Measurements from ENCODE around the gene CNOT3.

CNOT3 gene

DNA sequence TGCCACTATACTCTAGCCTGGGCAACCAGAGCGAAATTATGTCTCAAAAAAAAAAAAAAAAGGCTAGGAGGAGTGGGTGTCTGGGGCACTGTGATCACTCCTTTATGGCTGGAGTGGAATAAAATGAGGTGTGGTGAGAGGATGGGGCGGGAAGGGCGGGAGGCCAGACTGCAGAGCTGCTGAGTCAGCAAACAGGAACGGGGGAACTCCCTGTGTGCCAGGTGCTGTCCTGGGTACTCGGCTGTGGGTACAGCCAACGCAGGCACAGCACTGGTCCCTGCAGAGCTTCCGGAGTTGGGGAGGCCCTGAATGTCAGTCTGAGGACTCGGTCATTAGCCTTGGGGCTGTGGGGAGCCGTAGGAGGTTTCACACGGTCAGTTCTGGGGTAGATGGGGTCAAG lies 16.3 kb upstream of the CNOT3 start:
- DNase-seq (ENCODE audit: low read depth in 2 of 2), result no peak

DNA sequence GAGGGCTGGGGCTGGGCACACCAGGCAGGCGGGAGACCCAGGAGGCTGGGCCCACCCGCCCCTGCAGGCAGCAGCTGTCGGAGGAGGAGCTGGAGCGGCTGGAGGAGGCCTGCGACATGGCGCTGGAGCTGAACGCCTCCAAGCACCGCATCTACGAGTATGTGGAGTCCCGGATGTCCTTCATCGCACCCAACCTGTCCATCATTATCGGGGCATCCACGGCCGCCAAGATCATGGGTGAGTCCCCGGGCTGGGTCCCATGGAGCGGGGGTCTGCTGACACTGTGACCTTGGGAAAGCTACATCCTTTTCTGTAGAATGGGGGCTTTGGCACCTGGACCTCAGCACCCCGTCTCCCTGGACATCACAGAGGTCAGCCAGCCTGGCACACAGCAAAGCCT lies 13.9 kb upstream of the CNOT3 start:
- no peak for DNase-seq (ENCODE audit: low read depth in 2 of 2)

DNA sequence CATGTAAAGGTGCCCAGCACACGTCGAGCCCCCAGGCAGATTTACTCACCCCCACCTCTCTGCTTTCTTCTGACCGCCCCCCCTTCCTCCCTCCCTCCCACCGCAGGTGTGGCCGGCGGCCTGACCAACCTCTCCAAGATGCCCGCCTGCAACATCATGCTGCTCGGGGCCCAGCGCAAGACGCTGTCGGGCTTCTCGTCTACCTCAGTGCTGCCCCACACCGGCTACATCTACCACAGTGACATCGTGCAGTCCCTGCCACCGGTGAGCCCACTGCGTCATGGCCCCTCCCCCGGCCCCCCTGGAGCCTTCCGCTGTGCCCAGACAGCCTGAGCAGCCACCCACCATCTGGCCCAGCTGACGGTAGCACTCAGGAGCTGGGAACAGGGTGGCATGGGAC lies 13.2 kb upstream of the CNOT3 start:
- DNase-seq (ENCODE audit: low read depth in 2 of 2), result no peak

DNA sequence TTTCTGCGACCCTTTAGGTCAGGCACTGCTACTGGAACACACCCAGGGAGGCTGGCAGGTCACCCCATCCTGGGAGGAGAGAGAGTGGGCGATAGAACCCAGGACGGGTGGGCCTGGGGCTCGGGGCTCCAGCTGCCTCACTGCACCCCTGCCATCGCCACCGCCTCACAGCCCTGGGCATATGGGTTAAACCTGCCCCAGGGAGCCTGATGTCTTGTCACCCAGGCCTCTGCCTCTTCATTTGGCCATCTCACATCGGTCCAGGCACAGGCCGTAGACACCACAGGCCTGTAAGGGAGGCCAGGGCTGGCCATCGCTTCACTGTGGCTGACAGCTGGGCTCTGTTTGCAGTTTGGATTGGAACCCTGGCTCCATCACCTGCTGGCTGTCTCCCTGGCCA lies 11.8 kb upstream of the CNOT3 start:
- DNase-seq (ENCODE audit: low read depth in 2 of 2), result no peak

DNA sequence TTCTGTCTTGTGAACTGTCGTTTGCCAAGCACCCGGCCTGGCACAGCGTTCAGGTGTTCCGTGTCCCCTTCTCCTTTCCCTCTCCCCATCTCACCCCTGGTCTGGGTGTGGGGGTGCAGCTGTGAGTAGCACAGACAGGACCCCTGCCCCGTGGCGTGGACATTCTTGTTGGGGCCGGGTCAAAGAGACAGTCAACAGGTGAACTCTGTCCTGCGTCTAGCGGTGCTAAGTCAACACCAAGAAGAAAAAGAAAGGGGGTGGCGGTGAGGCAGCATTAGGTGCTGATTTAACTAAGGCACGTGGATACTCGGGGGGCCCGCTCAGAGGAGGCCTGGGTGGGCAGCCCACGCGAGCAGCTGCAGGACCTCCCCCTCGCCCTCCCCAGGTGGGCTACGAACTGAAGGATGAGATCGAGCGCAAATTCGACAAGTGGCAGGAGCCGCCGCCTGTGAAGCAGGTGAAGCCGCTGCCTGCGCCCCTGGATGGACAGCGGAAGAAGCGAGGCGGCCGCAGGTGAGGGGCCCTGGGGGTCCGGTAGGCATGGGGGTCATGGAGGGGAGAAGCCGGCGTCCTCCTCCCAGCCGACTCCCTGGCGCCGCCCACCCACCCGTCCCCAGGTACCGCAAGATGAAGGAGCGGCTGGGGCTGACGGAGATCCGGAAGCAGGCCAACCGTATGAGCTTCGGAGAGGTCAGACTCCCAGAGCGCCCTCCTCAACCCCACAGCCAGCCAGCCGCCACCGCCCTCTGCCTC lies 9.7 kb upstream of the CNOT3 start:
- no peak for DNase-seq (ENCODE audit: low read depth in 2 of 2)

DNA sequence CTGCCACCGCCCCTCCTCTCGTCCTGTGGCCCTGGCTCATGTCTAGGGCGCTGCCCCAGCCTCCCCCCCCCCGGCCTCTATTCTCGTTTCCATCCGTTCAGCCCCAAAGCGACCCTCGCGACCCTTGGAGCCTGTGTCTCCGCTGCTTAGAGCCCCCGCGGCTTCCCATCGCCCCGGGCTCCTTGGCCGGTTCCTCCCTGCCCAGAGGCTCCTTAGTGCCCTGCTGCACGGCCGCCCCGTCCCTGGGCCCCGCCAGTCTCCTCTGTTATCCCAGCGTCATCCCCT lies 9.2 kb upstream of the CNOT3 start:
- DNase-seq (ENCODE audit: low read depth in 2 of 2), result no peak

DNA sequence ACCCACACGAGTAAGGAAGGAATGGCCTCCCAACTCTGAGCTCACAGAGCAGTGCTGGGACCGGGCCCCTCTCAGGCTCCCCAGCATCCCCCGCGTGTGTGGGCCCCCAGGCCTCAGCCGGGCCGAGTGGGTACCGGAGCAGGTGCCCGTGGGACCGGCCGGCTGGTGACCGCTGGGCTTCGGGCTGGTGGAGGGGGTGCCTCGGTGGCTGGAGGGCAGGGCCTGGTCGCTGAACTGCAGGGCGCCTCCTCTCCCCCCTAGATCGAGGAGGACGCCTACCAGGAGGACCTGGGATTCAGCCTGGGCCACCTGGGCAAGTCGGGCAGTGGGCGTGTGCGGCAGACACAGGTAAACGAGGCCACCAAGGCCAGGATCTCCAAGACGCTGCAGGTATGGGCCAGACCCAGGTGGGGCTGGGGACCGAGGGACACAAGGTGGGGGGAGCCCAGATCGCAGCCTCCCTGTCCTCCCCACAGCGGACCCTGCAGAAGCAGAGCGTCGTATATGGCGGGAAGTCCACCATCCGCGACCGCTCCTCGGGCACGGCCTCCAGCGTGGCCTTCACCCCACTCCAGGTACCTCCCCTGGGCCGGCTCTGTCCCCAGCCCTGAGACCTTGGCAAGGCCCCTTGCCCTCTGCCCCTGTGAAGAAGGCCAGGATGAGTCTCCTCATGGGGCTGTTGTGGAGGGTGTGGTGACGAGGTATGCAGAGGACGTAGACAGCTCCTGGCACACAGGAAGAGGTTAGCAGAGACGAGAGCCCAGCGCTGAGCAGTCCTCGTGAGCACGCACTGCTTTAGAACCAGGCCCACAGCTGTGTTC lies 8.6 kb upstream of the CNOT3 start:
- no peak for DNase-seq (ENCODE audit: low read depth in 2 of 2)

DNA sequence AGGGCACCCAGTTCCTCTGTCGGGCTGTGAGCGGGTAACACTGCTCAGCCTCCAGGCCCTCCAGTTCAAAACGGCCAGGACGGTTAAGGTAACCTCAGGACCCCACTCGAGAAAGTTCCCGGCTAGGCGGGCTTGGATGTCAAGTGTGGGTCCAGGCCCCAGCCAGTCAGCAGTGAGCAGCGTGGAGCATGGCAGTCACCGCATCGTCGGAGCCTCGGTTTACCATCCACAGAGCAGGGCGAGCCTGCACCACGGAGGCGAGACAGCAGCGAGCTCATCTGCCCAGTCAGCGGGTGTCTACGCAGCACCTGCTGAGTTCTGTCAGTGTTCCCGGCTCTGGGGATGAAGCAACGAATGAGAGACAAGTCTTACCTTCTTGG lies 8.0 kb upstream of the CNOT3 start:
- DNase-seq (ENCODE audit: low read depth in 2 of 2), result no peak

DNA sequence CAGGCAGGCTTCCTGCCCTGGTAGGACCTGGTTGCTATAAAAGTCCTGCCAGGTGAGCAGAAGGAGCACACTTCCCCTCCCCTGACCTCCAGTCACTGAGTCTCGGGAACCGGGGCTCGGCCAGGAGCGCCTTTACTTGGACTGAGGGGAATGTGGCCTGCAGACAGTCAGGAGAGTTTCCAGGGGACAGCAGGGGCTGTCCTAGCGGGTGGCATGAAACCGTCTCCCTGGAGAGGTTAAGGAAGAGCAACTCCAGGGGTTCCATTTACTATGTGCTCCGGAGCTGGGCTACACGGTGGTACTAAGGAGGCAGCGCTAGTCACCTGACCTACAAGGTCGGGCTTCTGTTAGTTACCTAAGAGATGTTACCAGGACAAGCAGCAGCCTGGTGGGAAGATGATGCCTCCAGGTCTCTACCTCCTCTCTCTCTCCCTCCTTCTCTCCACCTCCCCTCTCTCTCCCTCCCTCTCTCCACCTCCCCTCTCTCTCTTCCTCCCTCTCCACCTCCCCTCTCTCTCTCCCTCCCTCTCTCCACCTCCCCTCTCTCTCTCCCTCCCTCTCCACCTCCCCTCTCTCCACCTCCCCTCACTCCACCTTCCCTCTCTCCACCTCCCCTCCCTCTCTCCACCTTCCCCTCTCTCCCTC lies 4.1 kb upstream of the CNOT3 start:
- DNase-seq (ENCODE audit: low read depth in 2 of 2), result no peak

DNA sequence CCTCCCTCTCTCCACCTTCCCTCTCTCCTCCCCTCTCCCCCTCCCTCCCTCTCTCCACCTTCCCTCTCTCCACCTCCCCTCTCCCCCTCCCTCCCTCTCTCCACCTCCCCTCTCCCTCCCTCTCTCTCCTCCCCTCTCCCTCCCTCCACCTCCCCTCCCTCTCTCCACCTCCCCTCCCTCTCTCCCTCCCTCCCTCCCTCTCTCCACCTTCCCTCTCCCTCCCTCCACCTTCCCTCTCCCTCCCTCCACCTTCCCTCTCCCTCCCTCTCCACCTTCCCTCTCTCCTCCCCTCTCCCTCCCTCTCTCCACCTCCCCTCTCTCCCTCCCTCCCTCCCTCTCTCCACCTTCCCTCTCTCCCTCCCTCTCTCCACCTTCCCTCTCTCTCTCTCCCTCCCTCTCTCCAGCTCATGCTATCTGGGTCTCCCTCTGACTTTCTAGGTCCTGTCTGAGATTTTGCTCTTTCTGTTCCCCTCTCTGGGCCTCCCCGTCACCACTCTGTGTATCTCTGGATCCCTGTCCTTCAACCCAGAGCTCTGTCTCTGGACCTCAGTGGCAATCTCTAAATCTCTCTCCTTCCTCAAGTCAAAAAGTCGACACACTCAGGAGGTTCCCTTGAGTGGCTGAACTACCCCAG lies 3.5 kb upstream of the CNOT3 start:
- DNase-seq (ENCODE audit: low read depth in 2 of 2), result no peak

DNA sequence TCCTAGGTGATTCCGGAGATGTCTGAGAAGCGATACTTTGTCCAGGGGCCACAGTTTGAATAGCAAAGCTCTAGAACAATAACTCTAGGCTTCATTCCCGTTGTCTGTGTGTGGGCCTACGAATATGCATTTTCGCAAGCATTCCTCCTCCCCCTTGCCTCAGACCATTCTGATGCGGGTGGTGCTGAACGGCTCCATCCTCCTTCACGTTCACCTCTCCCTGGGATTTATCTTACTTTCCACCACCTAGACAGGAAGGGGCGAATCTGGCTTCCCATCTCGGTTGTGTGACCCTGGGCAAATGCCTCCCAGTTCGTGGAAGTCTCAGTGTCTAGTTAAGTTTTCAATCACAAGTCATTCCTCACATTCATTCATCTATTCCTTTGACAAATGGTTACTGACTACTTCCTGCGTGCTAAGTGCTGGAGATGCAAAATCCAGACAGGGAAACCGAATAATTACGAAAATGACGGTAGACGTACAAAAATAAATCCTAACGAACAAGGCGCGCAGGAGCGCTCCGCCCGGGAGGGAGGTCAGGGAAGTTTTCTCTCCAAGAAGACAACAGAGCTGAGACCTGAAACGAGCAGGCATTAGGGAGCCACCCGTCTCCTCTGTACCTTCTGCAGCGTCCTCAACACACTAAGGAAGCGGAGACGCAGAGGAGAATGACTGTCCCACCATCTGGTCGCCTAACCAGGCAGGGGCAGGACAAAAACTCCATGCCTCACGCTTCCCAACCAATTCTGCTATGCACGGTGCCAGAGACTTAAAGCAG lies 1.3 kb upstream of the CNOT3 start:
- DNase-seq (ENCODE audit: low read depth in 2 of 2), result no peak

DNA sequence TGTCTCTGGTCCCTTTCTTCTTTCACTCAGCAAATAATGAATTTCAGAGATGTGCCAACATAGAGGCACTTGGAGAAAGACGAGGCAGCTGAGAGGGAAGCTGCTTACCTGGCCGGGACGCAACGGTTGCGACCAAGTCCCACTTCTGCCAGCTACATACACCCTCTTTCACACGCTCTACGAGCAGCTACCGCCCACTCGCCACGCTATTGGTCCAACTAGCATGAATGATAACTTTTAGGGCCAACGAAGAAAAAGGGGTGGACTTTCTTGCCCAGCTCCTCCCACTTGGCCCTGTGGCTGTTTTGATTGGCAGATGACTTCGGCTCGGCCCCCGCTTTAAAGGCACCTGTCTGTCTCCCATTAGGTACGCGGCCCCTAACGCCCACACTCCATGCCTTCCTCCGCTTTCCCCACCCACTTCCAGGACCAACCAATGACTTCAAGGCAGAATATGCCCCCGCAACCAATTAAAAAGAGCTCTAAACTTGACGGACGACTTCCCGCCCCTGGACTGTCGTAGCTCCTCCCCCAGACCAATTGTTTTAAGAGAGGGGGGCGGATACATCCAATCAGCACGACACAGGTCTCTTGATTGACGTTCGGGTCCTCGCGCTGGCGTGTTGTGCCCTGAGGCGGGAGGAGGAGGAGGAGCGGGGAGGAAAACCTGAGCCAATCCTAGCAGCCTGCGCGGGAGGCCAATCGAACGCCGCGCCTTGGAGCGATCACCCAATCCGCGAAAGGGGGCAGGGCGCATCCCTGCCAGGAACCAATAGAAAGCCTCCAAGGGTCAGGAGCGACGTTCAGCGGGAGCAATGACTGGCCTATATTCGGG lies 481 bp upstream of the CNOT3 start:
- DNase-seq (ENCODE audit: low read depth in 2 of 2), result peak; percentile 99

DNA sequence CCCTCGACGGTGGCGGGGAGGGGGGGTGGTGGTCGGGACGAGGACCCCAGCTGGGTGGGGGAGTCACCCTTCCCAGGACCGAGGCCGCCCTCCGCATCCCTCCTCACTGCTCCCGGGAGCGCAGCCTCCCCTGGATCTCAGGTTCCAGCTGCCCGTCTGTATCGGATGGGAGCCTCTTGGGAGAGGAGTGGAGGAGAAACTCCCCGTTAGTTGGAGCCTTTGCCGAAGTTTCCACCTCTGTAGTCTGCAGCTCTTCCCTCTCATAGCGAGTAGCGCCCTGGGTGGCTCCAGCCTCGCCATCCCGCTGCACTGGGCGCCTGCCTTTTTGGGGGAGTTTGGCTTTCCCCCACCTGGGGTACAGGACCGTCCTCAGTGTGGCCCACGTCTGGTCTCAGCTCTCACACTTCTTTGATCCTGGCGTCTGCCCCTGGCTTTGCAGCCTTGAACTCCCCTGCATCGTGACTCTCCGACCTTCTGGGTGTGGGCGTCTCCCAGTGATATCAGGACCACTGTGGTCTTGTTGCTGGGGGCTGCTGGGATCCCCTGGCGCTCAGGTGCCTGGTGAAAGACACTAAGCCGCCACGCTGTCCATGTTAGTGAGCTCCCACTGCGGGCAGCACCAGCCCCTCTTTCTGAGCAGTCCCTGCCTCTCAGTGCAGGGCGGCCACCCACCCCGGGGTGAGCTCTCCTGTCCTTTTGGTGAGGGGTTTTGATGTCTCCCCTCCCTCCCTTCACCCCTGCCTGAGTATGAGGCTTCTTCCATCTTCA lies 1.1 kb downstream of the CNOT3 start:
- DNase-seq (ENCODE audit: low read depth in 2 of 2), result peak; percentile 33 to 38

DNA sequence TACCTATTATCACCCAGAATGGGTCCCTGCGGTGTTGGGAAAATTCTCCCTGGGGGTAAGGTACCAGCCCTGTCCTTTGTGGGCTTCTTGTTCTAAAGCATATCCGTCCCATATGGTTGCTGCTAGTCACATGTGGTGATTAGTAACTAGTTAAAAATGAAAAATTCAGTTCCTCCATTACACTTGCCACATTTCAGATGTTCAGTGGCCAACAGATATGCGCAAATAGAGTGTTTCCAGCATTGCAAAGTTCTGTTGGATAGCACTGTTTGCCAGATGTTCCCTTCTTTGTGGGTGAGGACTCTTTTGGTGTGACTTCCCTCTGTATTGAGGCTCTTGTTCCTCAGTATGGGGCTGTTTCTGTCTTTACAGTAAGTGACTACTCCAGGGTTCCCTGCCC lies 3.8 kb downstream of the CNOT3 start:
- DNase-seq (ENCODE audit: low read depth in 2 of 2), result no peak

DNA sequence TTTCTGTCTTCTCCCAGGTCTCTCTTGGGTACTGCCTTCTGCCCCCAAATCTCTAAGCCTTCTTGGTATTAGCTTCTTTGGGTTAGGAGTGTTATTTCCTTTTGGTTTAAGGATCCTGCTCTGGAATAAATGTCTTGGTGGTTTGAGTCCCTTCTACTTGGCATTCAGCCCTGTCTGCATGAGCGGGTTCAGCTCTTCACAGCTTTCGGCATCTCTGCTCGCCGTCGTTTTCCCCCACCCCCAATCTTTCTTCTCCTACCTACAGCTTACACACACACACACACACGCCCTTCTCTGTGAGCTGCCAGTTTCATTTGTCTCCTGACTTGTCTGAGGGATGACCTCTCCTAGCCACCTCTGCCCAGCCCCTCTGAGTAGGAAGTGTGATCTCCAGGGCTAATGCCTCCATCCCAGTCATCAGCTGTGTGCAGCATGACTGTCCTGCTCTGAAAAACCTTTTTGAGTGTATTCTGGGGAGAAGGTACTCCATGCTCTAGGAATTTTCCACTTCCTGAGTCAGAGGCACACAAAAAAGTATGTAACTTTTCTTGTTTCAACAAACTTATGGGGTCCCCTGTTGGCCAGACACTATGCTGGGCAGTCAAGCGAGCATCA lies 4.7 kb downstream of the CNOT3 start:
- DNase-seq (ENCODE audit: low read depth in 2 of 2), result no peak

DNA sequence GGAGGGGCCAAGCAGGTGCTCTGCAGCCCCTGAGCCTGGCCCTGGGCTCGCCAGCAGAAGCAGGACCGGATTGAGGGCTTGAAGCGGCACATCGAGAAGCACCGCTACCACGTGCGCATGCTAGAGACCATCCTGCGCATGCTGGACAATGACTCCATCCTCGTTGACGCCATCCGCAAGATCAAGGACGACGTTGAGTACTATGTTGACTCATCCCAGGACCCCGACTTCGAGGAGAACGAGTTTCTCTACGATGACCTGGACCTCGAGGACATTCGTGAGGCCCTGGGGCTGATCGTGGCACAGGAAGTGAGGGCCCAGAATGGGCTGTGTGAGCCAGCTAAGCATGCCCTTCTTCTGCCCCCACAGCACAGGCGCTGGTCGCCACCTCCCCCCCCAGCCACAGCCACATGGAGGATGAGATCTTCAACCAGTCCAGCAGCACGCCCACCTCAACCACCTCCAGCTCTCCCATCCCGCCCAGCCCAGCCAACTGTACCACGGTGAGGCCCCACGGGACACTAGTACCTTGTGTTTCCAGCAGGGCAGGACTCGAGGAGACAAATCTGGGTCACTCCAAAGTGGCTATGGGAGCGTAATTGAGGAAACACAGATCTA lies 8.1 kb downstream of the CNOT3 start:
- DNase-seq (ENCODE audit: low read depth in 2 of 2), result no peak

DNA sequence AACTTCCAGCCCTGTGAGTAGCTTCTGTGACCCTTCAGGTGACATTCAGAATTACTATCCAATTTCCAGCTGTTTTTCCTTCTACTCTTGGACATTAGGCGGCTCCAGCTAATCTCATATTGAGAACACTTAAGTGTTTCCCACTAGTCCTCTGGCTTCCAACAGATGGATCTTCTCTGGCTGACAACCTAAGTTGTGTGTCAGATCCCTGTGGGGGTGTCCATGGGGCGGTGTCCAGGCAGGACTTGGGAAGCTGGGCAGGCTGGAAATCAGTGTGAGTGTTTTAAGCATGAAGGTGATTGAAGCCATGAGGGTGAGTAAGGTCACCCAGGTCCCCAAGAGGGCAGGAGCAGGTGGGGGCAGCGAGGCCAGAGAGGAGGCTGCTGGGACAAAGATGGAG lies 10.1 kb downstream of the CNOT3 start:
- no peak for DNase-seq (ENCODE audit: low read depth in 2 of 2)

DNA sequence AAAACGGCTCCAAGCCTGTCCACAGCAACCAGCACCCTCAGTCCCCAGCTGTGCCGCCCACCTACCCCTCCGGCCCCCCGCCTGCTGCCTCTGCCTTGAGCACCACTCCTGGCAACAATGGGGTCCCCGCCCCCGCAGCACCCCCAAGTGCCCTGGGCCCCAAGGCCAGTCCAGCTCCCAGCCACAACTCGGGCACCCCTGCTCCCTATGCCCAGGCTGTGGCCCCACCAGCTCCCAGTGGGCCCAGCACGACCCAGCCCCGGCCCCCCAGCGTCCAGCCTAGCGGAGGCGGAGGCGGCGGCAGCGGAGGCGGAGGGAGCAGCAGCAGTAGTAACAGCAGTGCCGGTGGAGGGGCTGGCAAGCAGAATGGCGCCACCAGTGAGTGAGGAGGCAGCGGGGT lies 10.6 kb downstream of the CNOT3 start:
- no peak for DNase-seq (ENCODE audit: low read depth in 2 of 2)

All from stimulated activated CD8-positive, alpha-beta memory T cell treated with anti-CD3 and anti-CD28 coated beads, Interleukin-15, amount 100 ng/mL, for 48 hours (primary cell).